GM12878 (cell line): Measurements from ENCODE around the gene APLN. TPM values are rescaled to one million over a fixed set of nuclear protein-coding genes. Genes with fewer than 3 reads are reported as not detected.

ENCODE experiments used
- ATAC-seq: fragments of 200-7000 bp; cut with Tn5 transposase; 3 replicates; pipeline ENCODE4 v1.9.1; 2020; ENCODE audit warnings: mild to moderate bottlenecking, moderate library complexity
- BruUV-seq: library from RNA; stranded (reverse); fragments of 400-500 nt; replicated peaks from 2 replicates; lab custom pipeline; 2021; lab: Mats Ljungman, UMichigan
- CTCF ChIA-PET: fragments of 300-600 bp; sonication (Branson Sonifier 250); formaldehyde crosslinking; extraction: SDS; loops from one replicate; lab custom pipeline; 2021; ENCODE audit warnings: inconsistent platforms; lab: Yijun Ruan, JAX
- POLR2A ChIA-PET: fragments of 350-600 bp; formaldehyde crosslinking; extraction: SDS; loops from one replicate; lab custom pipeline; 2021; ENCODE audit warnings: inconsistent platforms; lab: Charles Lee
- RAD21 ChIA-PET: fragments of 300-600 bp; sonication (Branson Sonifier 250); formaldehyde crosslinking; loops from one replicate; lab custom pipeline; 2023; ENCODE audit warnings: antibody characterized with exemption; ENCODE audit not compliant: unreplicated experiment; lab: Charles Lee
- SMC1A ChIA-PET: fragments of 300-600 bp; sonication (Branson Sonifier 250); formaldehyde crosslinking; loops from one replicate; lab custom pipeline; 2023; ENCODE audit not compliant: unreplicated experiment, uncharacterized antibody; lab: Charles Lee
- DNase-seq: peaks from one replicate; pipeline ENCODE4 v3.0.0-alpha.2; 2011; ENCODE audit warnings: low read depth, low spot score
- FAIRE-seq: peaks from 3 replicates; lab custom pipeline; 2011; peaks lifted over from hg19 to GRCh38; lab: Jason Lieb, UNC
- H2AFZ ChIP-seq: 2 replicates; pipeline ENCODE4 v1.6.0; 2011; ENCODE audit warnings: low read depth, low read length, control low read depth; ENCODE audit not compliant: control insufficient read depth
- H3K27ac ChIP-seq: 2 replicates; pipeline ENCODE4 v1.5.1; 2011; ENCODE audit warnings: control low read depth; ENCODE audit not compliant: control insufficient read depth, insufficient read depth
- H3K27me3 ChIP-seq, 2 experiments: replicated peaks in 1 of 2; 2 replicates each; pipeline versions ENCODE4 v1.6.0 to v1.6.1; 2011; ENCODE audit warnings: low read length in 1 of 2; ENCODE audit not compliant: control insufficient read depth in 2 of 2, insufficient read depth in 2 of 2
- H3K36me3 ChIP-seq, 2 experiments: 2 replicates each; pipeline ENCODE4 v1.5.1; 2011; ENCODE audit warnings: low read length in 1 of 2; ENCODE audit not compliant: control insufficient read depth in 2 of 2, insufficient read depth in 2 of 2
- H3K4me1 ChIP-seq: 2 replicates; pipeline ENCODE4 v1.6.1; 2011; ENCODE audit warnings: mild to moderate bottlenecking, low read length, moderate library complexity, mixed read lengths; ENCODE audit not compliant: control insufficient read depth, insufficient read depth
- H3K4me2 ChIP-seq: 2 replicates; pipeline ENCODE4 v1.6.0; 2011; ENCODE audit warnings: control low read depth; ENCODE audit not compliant: control insufficient read depth, insufficient read depth
- H3K4me3 ChIP-seq: fragments of 200-600 bp; sonication (generic); 2 replicates; pipeline ENCODE4 v1.5.1; 2016
- H3K79me2 ChIP-seq: 2 replicates; pipeline ENCODE4 v1.6.0; 2011; ENCODE audit warnings: low read length; ENCODE audit not compliant: control insufficient read depth, insufficient read depth
- H3K9ac ChIP-seq: 2 replicates; pipeline ENCODE4 v1.8.0; 2011; ENCODE audit warnings: low read length, control low read depth, mixed read lengths; ENCODE audit not compliant: control insufficient read depth, insufficient read depth
- H3K9me3 ChIP-seq: replicated peaks from 3 replicates; pipeline ENCODE4 v1.5.1; 2011; ENCODE audit warnings: mild to moderate bottlenecking, low read length; ENCODE audit not compliant: control insufficient read depth, insufficient read depth
- H4K20me1 ChIP-seq: 2 replicates; pipeline ENCODE4 v1.6.0; 2011; ENCODE audit not compliant: control insufficient read depth, insufficient read depth
- BACH1 ChIP-seq: fragments of 450-650 bp; IDR thresholded peaks from 2 replicates; pipeline ENCODE4 v1.6.1; 2017; ENCODE audit warnings: mild to moderate bottlenecking, borderline replicate concordance
- CEBPB ChIP-seq, 2 experiments: fragments of 150-350 bp in 1 of 2; IDR thresholded peaks; 2 replicates each; pipeline ENCODE4 v1.6.1; 2012 to 2014; ENCODE audit warnings: low read depth in 2 of 2, low read length in 2 of 2, borderline replicate concordance in 1 of 2, inconsistent platforms in 1 of 2
- E2F8 ChIP-seq: fragments of 450-650 bp; IDR thresholded peaks from 2 replicates; pipeline ENCODE4 v1.6.1; 2018; ENCODE audit warnings: mild to moderate bottlenecking, low read depth, moderate library complexity; ENCODE audit not compliant: partially characterized antibody
- EZH2 ChIP-seq: IDR thresholded peaks from 2 replicates; pipeline ENCODE4 v1.6.1; 2012; ENCODE audit warnings: low read depth, mild to moderate bottlenecking, control low read depth, inconsistent platforms, low read length, borderline replicate concordance; ENCODE audit not compliant: control insufficient read depth
- FOXK2 ChIP-seq: fragments of 450-650 bp; IDR thresholded peaks from 2 replicates; pipeline ENCODE4 v1.6.1; 2017; ENCODE audit warnings: mild to moderate bottlenecking, moderate library complexity
- SMAD5 ChIP-seq: IDR thresholded peaks from 2 replicates; pipeline ENCODE4 v1.6.1; 2016; ENCODE audit warnings: antibody characterized with exemption, low read depth
- SUZ12 ChIP-seq: fragments of 200-600 bp; sonication (generic); IDR thresholded peaks from one replicate; pipeline ENCODE4 v1.6.1; 2018; ENCODE audit warnings: antibody characterized with exemption, mild to moderate bottlenecking; ENCODE audit not compliant: unreplicated experiment
- TCF3 ChIP-seq: IDR thresholded peaks from 2 replicates; pipeline ENCODE4 v1.6.1; 2012; ENCODE audit warnings: low read depth, mild to moderate bottlenecking, low read length, borderline replicate concordance; ENCODE audit not compliant: insufficient read depth
- ZNF24 ChIP-seq: fragments of 450-650 bp; IDR thresholded peaks from 2 replicates; pipeline ENCODE4 v1.6.1; 2017; ENCODE audit warnings: antibody characterized with exemption, mild to moderate bottlenecking
- ZSCAN29 ChIP-seq: fragments of 450-650 bp; IDR thresholded peaks from 2 replicates; pipeline ENCODE4 v1.6.1; 2017; ENCODE audit warnings: mild to moderate bottlenecking, moderate library complexity
- WGBS: methylation state at CpG from one replicate; pipeline ENCODE4 v1.1.6; 2016; ENCODE audit warnings: low lambda C conversion rate; ENCODE audit not compliant: insufficient replicate concordance, insufficient coverage; ENCODE audit errors: missing lambda C conversion rate; 5-methylcytosine and 5-hydroxymethylcytosine counted together
- in situ Hi-C: fragments of 300-500 bp; cut with MboI; formaldehyde crosslinking; loops from 9 replicates; pipeline ENCODE4 v1.14.3; 2018; ENCODE audit warnings: mixed read lengths
- intact Hi-C: fragments of 100-400 bp; cut with micrococcal nuclease; formaldehyde crosslinking; loops from one replicate; pipeline ENCODE4 v1.14.2; 2022; ENCODE audit not compliant: unreplicated experiment
- polyA plus RNA-seq, 11 experiments: library from polyadenylated mRNA; depleted of rRNA in 4 of 11; unstranded in 6 of 11; stranded (reverse) in 5 of 11; fragments of >200 nt; fragmentation: Nextera tagmentation in 4 of 11; fragmentation: Illumina TruSeq in 1 of 11; extraction: Ambion mirVana in 4 of 11; extraction: Trizol in 1 of 11; gene quantifications; 1 replicate in 1 of 11; 2 replicates in 10 of 11; pipeline versions ENCODE4 v1.2.1 to v1.2.3, GENCODE V29; 2011 to 2016; ENCODE audit warnings: inconsistent platforms in 2 of 11, missing spikeins in 2 of 11, low read depth in 1 of 11
- total RNA-seq, 4 experiments: library from RNA; depleted of rRNA in 3 of 4; stranded (reverse); fragments of >200 nt in 3 of 4; fragmentation: Illumina TruSeq in 1 of 4; extraction: Trizol in 1 of 4; gene quantifications; 2 replicates each; pipeline versions ENCODE4 v1.2.1 to v1.2.3, GENCODE V29; 2013 to 2021

The APLN gene
- total and polyA plus RNA-seq, 10 of the 15 experiments (the other 5 are each of a cell fraction or from before 2014, with no cell fraction given): 0.31 TPM; not detected in 9

GRCh38 chrX:129695937-129696336, 41.2 kb upstream of the APLN start:
- POLR2A ChIA-PET: no interaction called here
- in situ Hi-C loops: no loop called here
- CTCF ChIA-PET: interaction anchor here (1.0 kb wide), 1 partner anchor 142 kb away, joined by 3 read pairs; no protein-coding TSS in a partner anchor
- intact Hi-C loops: no loop called here
- no peak for DNase-seq
- BruUV-seq: no TSS peak
- SMC1A ChIA-PET: interaction anchor here (0.6 to 1.3 kb wide), 2 partner anchors 18 to 658 kb away, joined by 3 to 4 read pairs; no protein-coding TSS in a partner anchor
- H3K4me2 ChIP-seq: no peak overlapping the region
- no peaks in the 10 kb centered on the region for H3K79me2 ChIP-seq
- no peaks in the 10 kb centered on the region for H3K4me1 ChIP-seq
- no peak for TF ChIP-seq BACH1
- TF ChIP-seq ZNF24: no peak
- TF ChIP-seq SMAD5: no peak
- TF ChIP-seq TCF3: no peak
- TF ChIP-seq CEBPB (IDR thresholded peaks at IDR 0.05; ENCODE audit: borderline replicate concordance in 1 of 2, low read depth in 2 of 2, low read length in 2 of 2): no peak
- no peak for TF ChIP-seq SUZ12
- no peak for TF ChIP-seq ZSCAN29
- TF ChIP-seq E2F8: no peak
- TF ChIP-seq EZH2: no peak
- TF ChIP-seq FOXK2: no peak
- H4K20me1 ChIP-seq: no peaks in the 10 kb centered on the region
- no peak for ATAC-seq
- H3K9me3 ChIP-seq: no peaks in the 10 kb centered on the region; the same call in 2 of the 3 replicates
- no peaks in the 10 kb centered on the region for H3K36me3 ChIP-seq
- WGBS: 50% methylated on average over 8 of the region's 8 CpGs
- RAD21 ChIA-PET: no interaction called here
- H3K4me3 ChIP-seq: no peak overlapping the region
- FAIRE-seq: no peak
- H3K9ac ChIP-seq: no peak overlapping the region
- H3K27ac ChIP-seq: no peak overlapping the region
- H3K27me3 ChIP-seq: 0 out of 4 replicates have a peak, but pooled peaks cover 0 to 3% of the 10 kb centered on the region in 2 experiments
- no peak overlapping the region for H2AFZ ChIP-seq
